Right lung (tissue), 5 donors: ENCODE results near the gene LHFPL3. TPM values are rescaled to one million over a fixed set of nuclear protein-coding genes. Genes with fewer than 3 reads are reported as not detected.
"Not testable (repeated sequence)": the region's sequence is repeated elsewhere in the genome, so short reads cannot be mapped to it uniquely, and the experiment has no call there.

Experiments
- DNase-seq, 2 donors: peaks; one replicate each; pipeline ENCODE4 v3.0.0-alpha.2; 2013
- polyA plus RNA-seq, 5 donors: library from polyadenylated mRNA; unstranded; fragments of 120-200 nt; gene quantifications; one replicate each; pipeline versions ENCODE4 v1.2.1 to v1.2.3, GENCODE V29; 2013; ENCODE audit warnings: inconsistent platforms in 1 of 5, low replicate concordance in 1 of 5; ENCODE audit not compliant: insufficient read length in 5 of 5, insufficient read depth in 1 of 5

LHFPL3 gene
- polyA plus RNA-seq, 5 donors, result 1.6 to 2.9 (median 2.7) TPM

DNA sequence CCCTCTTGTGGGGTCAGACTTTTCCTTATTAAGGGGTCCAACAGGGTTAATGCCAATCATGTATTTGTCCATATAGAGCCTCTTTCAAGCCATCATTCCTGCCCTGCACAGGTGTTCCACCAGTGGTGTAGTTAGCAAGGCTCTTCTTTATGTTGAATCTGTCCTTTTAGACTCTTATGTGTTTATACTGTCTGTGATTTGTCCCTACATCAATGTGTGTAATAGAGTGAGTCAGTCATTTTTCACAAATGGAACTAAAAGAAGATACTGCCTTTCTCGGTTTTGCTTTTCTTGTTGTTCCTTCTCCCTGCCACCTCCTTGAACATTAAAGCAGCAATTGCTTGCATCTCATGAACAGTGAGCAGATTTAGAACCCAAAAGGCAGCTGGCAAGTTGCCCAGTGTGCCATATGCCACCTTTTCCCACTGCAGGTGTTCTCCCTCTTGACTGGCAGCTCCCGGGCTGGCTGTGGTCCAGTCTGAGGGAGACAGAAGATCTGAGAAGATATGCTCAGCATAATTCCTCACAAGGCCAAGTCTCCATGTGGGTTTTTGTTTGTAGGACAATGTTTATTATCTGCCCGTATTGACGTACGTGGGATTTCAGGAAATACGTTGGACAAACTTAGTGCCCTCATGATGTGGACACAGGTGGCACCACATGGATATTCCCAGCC is 154.1 kb downstream of the LHFPL3 start:
- no peak for DNase-seq

DNA sequence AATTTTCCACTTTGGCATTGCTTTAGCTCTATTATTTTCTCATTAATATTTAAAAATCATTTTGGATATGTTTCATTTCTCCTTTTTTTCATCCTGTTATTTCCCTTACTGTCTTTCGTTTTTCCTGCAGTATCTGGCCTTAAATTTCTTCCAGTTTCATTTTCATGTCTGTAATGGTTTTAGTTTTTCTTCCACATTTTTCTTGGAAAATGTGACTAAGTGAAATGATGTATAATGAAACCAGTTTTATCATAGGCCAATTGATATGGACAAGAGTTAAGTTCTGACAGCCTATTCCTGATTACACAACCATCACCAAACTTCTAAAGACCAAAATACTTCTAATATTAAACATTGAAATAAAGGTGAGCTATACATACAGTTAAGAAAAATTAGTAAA is 158.5 kb downstream of the LHFPL3 start:
- no peak for DNase-seq

DNA sequence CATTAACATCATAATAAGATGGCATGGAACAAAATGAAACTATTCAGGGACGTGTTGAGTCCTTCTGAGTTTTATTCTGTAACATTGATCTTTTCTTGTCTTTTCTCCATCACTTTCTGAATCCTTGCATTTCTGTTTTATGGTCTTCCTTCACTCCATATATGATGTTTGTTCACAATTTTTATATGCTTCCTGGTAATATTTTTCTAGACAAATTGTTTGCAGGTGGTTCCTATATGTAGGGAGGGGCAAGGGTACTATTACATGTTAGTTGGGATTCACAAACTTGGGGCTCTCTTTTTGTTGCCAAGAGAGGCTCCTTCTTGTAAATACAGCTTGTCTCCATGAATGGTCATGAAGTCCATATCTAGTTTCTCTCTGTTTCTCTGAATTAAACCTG is 159.2 kb downstream of the LHFPL3 start:
- DNase-seq, result no peak

DNA sequence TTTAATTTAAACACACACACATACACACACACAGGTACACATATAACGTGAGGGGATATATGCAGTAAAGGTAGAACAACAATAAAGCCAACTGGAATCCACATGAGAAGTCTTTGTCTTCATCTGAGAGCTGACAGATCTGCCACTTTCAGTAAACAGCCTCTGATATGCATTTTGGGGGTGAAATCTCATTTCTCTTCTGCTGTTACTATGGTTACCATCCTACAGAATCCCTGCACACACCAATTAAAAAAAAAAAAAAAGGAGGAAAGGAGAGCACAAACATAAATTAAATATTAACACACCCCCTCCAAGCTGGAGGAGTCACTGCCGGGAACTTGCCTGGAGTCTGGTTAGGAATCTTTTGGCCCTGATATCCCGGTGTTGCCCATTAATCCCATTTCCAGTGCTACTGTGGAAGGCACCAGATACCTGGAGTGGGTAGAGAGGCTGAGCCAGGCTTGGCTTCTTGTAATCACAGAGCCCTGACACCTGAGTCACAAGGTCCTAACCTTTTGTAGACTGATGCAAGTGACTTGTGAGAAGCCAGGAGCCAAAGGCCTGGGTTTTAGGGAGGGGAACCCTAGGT is 169.1 kb downstream of the LHFPL3 start:
- no peak for DNase-seq

DNA sequence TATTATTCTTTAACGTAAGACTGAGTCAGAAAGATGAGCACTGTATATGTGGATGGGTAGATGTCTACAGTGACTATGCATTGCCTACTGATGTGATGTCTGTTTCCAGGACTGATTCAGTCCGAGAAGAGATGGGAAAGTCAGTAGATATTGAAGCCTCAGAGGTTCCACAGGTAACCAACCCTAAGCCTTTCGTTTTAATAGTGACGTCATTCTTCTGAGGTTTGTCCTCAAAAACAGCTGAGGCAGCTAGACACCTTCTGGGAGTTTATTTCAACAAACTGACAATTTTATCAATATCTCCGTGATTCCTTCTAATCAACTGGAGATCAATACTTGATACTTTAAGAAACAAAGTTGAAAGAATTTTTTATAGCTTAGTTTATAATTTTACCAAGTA is 171.6 kb downstream of the LHFPL3 start:
- no peak for DNase-seq

DNA sequence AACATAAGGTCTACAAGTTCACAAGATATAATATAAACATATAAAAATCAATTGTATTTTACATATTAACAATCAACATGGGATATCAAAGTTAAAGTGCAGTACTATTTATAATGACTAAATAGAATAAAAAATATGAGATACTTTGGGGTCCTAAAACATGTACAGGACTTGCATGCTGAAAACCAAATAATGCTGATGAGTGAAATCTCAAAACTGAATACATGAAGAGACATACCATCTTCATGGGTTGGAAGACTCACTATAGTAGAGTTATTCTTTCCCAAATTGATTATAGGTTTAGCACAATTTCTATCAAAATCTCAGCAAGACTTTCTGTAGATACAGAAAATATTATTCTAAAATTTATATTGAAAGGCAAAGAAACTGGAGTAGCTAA is 181.5 kb downstream of the LHFPL3 start:
- DNase-seq, result no peak

DNA sequence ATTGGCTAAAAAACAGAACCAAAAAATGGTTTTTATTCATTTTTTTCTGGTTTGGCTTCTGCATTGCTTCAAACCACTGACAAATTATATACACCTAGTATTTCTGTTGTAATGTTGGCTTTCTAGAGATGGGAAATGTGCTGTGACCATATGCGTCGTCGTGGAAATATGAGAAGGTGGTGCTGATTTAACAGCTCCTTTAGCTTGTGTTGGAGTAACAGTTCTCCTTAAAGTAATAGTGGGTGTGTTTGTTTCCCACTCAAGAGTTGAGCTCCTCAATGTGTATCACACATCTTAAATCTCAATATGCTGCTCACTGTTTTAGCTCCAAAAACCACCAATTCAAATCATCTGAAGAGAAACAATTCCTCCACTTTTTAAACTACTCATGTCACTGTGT is 196.4 kb downstream of the LHFPL3 start:
- no peak for DNase-seq

DNA sequence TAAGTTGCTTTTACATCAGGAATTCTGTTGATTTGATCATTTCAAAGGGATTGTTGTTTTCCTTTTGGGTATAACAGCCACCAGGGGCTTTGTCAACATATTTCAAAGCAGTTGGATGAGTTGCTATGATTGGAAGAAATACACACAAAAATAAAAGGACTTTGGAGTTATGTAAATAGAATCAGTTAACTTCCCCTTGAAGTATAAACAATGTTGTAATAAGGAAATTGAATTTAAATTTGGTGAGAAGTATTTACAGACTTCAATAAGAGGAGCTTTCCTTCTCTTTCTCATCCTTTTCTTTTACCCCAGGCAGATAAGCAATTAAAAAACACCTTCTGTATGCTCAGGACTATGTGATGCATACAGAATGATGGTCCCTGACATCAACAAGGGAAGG is 199.7 kb downstream of the LHFPL3 start:
- DNase-seq, result no peak

DNA sequence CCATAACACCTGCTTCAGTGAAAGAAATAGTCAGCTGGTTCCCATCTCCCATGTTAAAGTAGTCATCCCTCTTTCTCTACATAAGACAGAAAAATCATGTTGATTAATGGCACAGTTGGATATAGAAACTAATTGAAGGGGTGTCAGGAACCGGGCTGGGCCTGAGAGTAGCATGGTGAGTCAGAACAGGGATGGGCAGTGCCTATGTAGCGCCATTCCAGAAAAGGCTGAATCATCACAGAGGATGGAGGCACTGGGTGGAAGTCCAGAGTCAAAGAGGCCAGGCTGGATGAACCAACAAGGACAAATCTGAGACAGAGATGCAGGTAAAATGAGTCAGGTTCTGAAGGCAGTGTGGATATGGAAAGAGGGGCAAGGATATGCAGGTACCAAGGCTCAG is 201.2 kb downstream of the LHFPL3 start:
- DNase-seq, result no peak

DNA sequence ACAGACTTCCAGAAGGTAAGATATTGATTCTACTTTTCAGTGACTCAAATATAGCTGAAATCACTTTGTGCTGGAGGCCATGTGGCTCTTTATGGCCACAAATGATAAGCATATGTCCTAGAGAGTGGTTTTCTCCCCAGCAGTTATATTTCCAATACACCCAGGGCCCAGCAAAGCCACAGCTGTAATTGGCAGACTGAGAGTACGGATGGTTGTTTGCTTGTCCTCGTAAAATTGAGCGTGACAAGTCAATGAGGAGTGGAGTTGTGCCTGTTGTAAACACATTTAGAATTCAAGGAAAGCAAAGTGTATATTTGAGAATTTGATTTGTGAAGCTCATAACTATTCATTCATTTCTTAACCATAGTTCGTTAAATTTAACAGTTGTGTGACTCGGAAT is 201.8 kb downstream of the LHFPL3 start:
- DNase-seq, result no peak

DNA sequence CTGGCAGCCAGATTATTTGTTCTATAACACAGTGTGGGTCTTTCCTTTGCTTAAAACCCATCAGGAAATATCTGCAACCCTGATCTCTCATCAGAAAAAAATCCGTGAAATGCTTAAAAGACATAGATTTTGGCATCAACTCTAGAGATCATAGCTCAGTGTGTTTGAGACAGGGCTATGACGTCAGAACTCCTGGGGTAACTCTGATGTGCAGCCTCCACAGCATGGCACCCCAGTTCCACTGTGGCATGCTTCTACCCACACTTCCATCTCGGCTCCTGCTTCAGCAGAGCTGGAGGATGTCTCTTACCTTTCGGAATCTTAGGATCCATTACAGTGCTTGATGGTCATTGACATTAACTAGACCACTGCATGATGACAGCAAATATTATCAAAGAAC is 205.7 kb downstream of the LHFPL3 start:
- DNase-seq, result no peak

DNA sequence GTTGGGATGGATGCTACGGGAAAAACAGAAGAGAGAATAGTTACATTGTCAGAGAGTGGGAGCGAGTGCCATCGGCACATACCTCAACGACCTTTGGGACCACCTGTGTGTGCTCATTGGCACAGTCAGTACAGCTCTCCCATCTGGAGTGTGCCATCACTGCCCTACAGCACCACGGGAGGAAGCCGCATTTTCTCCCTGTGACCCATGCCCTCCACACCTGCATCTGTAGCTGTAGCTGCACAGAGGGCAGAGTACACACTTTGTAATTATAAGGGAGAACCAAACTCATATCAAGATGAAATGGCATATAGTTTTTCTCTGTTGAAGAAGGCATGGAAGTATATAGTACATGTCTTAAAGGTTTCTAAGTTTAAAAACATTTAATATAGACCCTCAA is 207.4 kb downstream of the LHFPL3 start:
- DNase-seq, result no peak

DNA sequence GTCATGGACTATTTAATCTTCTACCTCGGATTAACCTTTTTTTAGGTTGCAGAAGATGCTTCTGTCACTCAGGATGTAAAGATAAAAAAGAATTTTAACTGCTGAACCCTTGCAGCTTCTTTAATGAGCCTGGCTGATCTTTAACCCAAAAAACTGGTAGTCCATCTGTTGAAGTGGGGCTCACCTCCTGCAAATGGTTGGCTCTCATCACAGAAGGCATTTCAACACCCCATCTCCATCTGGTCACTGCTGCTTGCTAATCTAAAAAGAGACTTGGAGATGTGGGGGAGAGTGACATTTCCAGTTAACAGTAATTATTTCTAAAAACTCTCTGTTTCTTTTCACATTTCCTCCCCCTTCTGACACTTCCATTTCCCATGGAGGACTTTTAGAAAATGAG is 208.6 kb downstream of the LHFPL3 start:
- DNase-seq, result no peak

DNA sequence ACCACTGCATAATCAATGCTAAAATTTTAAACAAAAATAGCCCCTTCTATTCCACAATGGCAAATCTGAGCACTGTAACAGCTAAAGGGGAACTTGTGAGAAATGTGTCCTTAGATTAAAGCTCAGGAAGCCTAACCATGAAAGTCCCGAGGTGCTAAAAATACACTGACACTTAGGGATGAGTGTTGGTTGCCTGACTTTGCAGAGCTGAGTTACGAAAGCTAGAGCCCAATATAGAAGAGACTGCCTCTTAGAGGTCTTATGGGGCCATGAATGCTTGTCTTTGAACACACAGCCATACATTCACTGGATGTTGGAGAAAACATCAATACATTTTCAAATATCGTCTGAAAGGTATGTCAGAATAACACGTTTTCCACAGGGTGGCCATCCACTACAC is 209.7 kb downstream of the LHFPL3 start:
- no peak for DNase-seq

DNA sequence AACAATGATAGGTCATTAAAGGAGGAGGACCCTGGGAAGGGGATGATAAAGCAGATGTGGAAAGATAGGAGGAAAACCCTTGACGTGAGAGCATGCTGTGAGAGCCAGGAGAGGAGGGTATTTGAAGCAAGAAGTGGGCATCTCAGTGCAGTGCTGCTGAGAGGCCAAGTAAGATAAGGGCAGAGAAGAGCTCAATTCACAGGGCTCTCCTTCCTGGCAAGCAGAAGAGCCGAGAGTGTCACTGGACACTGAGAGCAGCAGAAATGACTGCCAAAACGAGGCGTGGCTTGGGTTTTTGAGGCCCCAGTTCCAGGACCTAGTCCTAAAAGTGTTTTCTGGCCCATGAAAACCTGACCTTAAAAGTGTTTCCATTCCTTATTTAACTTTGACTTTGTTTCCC is 213.5 kb downstream of the LHFPL3 start:
- DNase-seq, result no peak

DNA sequence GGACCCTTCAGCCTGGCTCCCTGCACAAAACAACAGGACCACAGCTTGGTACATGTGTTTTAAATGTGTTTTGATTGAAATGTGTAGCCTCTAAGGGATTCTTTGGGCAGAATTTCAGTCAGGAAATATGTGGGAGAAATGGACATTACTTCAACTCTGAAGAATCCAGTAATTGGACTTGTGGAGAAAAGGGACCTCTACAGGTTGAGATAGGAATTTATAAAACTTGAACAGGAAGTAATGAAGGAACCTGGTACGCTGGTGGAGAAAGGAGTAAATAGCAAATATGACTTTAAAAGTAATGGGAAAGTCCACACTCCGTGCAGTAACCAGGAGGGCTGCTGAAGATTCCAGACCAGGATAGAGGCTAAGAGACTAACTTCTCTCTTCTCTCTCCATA is 220.5 kb downstream of the LHFPL3 start:
- no peak for DNase-seq

DNA sequence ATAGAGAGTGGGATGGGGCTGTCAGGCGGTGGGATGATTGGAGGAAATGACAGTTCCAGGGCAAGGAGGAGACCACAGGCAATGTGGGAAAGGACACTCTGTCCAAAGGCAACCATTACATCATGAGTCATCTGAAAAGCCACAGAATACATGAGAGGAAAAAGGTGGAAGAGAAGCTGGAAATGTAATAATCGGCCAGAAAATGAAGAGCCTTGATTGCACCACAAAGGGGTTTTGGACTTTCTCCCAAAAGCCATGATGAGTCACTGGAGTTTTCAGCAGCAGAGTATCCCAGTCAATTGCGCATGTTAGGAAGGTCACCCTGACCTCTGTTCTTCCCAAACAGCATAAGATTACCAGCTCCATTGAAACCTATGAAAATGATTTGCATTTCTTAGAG is 222.0 kb downstream of the LHFPL3 start:
- DNase-seq, result no peak

DNA sequence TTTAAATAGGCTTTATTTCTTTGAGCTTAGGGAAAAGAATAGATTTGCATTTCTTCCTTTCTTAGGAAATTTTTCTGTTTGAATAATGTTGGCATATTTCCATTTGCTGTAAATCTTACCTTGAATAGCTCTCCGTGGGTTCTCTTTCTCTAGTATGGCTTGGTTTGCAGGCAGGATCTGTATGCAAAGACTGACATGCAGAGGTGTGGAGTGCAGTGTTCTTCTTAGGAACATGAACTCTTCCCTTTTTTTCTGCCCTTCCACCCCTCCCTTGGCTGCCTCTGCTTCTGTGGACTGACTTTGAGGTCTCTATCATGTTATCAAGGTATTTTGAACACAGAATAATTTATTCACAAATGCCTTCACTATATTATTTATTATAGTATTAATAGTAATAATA is 222.8 kb downstream of the LHFPL3 start:
- DNase-seq, result no peak

DNA sequence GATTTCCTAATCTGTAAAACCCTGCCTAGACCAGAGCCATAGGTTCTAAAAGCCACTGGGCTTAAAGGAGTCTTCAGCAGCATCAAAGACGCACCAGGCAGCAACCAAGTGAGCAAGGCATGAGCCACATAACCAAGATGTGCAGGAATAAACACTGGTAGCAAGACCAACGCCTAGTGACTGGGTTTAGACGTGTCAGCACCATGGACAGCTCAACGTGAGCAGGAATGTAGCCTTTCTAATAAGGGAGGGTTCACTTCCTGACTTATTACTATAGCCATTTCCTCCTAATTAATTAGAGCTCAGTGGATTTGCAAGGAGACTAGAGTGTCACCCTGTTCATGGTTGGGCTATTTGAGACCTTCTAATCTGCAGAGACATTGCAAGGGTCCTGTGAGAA is 223.7 kb downstream of the LHFPL3 start:
- peak; percentile 5 to 24 for DNase-seq

DNA sequence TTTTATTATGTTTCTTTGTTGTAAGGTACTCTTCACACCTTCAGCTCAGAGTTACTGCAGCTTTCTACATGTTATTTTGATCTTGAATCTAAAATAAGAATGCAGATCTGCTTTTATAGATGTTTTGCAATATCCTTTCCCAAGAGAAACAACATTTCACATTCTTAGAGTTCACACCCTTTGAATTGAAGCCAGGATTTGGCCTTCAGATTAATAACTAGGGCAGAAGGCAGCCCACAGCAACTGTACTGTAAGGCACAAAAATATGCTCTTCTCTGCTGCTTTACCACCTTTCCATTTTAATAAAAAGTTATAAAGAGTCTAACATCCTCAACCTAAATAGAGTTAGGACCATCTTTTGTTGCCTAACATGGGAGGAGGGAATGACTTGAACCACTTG is 224.7 kb downstream of the LHFPL3 start:
- no peak for DNase-seq

DNA sequence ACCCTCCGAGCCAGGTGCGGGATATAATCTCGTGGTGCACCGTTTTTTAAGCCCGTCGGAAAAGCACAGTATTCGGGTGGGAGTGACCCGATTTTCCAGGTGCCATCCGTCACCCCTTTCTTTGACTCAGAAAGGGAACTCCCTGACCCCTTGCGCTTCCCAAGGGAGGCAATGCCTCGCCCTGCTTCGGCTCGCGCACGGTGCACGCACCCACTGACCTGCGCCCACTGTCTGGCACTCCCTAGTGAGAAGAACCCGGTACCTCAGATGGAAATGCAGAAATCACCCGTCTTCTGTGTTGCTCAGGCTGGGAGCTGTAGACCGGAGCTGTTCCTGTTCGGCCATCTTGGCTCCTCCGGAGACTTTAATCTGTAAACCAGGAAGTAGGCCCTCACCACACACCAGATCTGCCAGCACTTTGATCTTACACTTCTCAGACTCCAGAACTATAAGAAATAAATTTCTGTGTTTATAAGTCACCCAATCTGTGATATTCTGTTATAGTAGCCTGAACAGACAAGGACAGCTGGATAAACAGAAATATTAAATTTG is 235.0 kb downstream of the LHFPL3 start:
- not testable (repeated sequence) for DNase-seq

DNA sequence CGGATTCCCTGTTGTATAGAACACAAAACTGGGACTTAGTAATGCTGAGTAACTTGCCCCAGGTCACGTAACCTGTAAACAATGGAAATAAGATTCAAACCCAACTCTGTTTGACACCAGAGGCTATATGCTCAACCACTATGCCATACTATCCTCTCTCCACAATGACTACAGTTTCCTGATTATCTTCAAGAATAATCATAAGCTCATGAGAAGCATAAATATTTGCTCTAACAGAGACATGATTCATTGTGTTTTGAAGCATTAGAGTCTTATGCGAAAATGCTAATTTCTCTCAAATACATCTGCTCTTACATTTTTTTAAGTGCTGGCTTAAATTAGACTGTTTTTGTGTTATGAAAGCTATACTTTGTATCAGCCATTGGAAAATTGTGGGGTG is 241.3 kb downstream of the LHFPL3 start:
- DNase-seq, result no peak

DNA sequence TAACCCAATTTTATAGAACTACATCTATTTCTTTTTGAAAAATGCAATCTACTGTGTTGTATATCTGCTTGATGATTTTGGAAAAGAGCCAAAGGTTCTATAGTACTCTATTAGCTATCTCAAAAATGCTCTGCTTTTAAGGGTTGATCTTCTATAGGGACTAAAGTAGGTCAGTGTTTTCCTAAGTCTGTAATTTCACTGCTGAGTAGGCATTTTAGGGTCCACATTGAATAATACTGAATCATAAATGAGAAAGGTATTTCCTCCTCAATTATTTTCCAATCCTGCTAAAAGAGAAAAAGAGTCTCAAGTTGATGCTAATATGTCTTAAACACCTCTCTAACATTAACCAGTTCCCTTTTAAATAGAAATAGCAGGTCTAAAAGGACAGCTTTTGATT is 244.2 kb downstream of the LHFPL3 start:
- no peak for DNase-seq

DNA sequence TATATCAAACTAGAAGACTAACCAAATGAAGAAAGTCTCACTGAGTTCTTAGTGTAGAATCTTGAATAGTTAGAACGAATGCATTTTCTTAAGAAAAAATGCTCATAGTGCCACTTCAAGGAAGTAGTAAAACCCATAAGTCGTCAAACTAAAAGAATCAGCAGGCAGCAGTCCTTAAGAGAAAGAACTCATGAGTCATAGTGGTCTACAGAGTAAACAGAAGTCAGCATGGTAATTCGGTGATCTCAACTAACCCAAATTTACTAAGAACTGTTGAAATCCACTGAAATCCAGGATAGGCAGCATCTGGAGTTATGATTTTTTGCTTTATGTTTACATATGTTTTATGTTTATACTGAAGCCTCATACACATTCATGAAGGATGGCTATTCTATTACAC is 256.2 kb downstream of the LHFPL3 start:
- DNase-seq, result no peak
